KMS-11 (cell line): ENCODE measurements around the gene ZNF740.

Experiments used
- H2AFZ ChIP-seq: fragments of 200-600 bp; sonication (generic); 2 replicates; pipeline ENCODE4 v1.6.1; 2016; ENCODE audit warnings: antibody characterized with exemption, mixed run types, low read depth
- H3K27ac ChIP-seq: fragments of 200-600 bp; sonication (generic); 2 replicates; pipeline ENCODE4 v1.6.1; 2016; ENCODE audit warnings: mild to moderate bottlenecking, mixed run types
- H3K27me3 ChIP-seq: fragments of 200-600 bp; sonication (generic); 2 replicates; pipeline ENCODE4 v1.6.1; 2017; ENCODE audit warnings: mild to moderate bottlenecking, low read depth, mixed run types, moderate library complexity; ENCODE audit not compliant: insufficient read depth
- H3K36me3 ChIP-seq: fragments of 200-600 bp; sonication (generic); 2 replicates; pipeline ENCODE4 v1.6.1; 2017; ENCODE audit warnings: mild to moderate bottlenecking, mixed run types; ENCODE audit not compliant: insufficient read depth
- H3K4me1 ChIP-seq: fragments of 200-600 bp; sonication (generic); 2 replicates; pipeline ENCODE4 v1.6.1; 2016; ENCODE audit warnings: mild to moderate bottlenecking, low read depth, mixed run types; ENCODE audit not compliant: poor library complexity, severe bottlenecking
- H3K4me2 ChIP-seq: fragments of 200-600 bp; sonication (generic); 2 replicates; pipeline ENCODE4 v1.7.0; 2016; ENCODE audit warnings: mild to moderate bottlenecking, mixed run types
- H3K4me3 ChIP-seq: fragments of 200-600 bp; sonication (generic); IDR thresholded peaks from 2 replicates; pipeline ENCODE4 v1.6.1; 2017; ENCODE audit warnings: low read depth, low read length, mixed read lengths; ENCODE audit not compliant: insufficient read depth
- H3K79me2 ChIP-seq: fragments of 200-600 bp; sonication (generic); 2 replicates; pipeline ENCODE4 v1.6.1; 2016; ENCODE audit warnings: low read depth, mixed run types; ENCODE audit not compliant: insufficient read depth
- H3K9ac ChIP-seq: fragments of 200-600 bp; sonication (generic); 2 replicates; pipeline ENCODE4 v1.6.1; 2016; ENCODE audit warnings: mild to moderate bottlenecking, mixed run types
- H4K20me1 ChIP-seq: fragments of 200-600 bp; sonication (generic); 2 replicates; pipeline ENCODE4 v1.6.1; 2016; ENCODE audit warnings: mild to moderate bottlenecking, mixed run types; ENCODE audit not compliant: insufficient read depth
- TF ChIP-seq, protein P1 (sequence below): fragments of 200-600 bp; sonication (generic); conservative IDR thresholded peaks from 2 replicates; pipeline ENCODE4 v1.6.1; 2017; ENCODE audit warnings: low read depth, mild to moderate bottlenecking, antibody characterized with exemption, low read length, moderate library complexity, mixed read lengths

ZNF740 gene

DNA sequence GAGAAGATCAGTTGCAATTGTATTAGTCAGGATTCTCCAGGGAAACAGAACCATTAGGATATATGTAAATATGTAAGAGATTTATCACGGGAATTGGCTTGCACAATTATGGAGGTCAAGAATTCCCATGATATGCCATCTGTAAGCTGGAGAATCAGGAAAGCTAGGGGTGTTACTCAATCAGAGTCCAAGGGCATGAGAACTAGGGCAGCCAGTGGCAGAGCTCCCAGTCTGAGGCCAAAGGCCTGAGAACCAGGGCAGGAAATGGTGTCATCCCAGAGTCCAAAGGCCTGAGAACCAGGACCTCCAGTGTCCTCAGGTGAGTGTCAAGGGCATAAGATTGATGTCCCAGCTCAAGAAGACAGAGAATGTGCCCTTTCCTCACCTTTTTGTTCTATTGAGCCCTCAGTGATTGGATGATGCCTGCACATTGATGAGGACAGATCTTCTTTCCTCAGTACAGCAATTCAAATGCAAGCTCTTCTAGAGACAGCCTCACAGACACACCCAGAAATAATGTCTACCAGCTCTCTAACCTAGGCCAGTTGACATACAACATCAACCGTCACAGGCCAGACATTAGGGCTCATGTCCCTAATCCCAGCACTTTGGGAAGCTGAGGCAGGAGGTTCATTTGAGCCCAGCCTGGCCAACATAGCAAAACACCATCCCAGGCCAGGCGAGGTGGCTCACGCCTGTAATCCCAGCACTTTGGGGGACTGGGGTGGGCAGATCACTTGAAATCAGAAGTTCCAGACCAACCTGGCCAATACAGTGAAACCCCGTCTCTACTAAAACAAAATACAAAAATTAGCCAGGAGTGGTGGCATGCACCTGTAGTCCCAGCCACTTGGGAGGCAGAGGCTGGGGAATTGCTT is 34.9 kb upstream of the ZNF740 start:
- H3K27me3 ChIP-seq: no peaks in the 10 kb centered on the region
- no peaks in the 10 kb centered on the region for H3K79me2 ChIP-seq
- H2AFZ ChIP-seq: no peak overlapping the region
- TF ChIP-seq, protein P1, sequence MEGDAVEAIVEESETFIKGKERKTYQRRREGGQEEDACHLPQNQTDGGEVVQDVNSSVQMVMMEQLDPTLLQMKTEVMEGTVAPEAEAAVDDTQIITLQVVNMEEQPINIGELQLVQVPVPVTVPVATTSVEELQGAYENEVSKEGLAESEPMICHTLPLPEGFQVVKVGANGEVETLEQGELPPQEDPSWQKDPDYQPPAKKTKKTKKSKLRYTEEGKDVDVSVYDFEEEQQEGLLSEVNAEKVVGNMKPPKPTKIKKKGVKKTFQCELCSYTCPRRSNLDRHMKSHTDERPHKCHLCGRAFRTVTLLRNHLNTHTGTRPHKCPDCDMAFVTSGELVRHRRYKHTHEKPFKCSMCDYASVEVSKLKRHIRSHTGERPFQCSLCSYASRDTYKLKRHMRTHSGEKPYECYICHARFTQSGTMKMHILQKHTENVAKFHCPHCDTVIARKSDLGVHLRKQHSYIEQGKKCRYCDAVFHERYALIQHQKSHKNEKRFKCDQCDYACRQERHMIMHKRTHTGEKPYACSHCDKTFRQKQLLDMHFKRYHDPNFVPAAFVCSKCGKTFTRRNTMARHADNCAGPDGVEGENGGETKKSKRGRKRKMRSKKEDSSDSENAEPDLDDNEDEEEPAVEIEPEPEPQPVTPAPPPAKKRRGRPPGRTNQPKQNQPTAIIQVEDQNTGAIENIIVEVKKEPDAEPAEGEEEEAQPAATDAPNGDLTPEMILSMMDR: no peak
- no peak overlapping the region for H3K4me2 ChIP-seq
- H3K36me3 ChIP-seq: no peaks in the 10 kb centered on the region
- no peaks in the 10 kb centered on the region for H3K4me1 ChIP-seq
- no peak overlapping the region for H3K9ac ChIP-seq
- H3K27ac ChIP-seq: no peak overlapping the region
- no peak overlapping the region for H3K4me3 ChIP-seq
- no peaks in the 10 kb centered on the region for H4K20me1 ChIP-seq

DNA sequence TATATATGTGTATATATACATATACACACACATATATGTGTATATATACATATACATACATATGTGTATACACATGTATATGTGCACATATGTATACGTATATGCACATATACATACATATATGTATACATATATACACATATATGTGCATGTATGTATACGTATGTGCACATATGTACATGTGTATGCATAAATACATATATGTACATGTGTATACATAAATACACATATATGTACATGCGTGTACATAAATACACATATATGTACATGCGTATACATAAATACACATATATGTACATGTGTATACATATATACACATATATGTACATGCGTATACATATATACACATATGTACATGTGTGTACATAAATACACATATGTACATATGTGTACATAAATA is 33.3 kb upstream of the ZNF740 start:
- no peak overlapping the region for H3K4me3 ChIP-seq
- H3K27me3 ChIP-seq: no peaks in the 10 kb centered on the region
- no peaks in the 10 kb centered on the region for H4K20me1 ChIP-seq
- TF ChIP-seq, protein P1: no peak
- no peak overlapping the region for H3K27ac ChIP-seq
- H2AFZ ChIP-seq: no peak overlapping the region
- H3K36me3 ChIP-seq: no peaks in the 10 kb centered on the region
- no peak overlapping the region for H3K9ac ChIP-seq
- no peak overlapping the region for H3K4me2 ChIP-seq
- H3K79me2 ChIP-seq: no peaks in the 10 kb centered on the region
- H3K4me1 ChIP-seq: no peaks in the 10 kb centered on the region

DNA sequence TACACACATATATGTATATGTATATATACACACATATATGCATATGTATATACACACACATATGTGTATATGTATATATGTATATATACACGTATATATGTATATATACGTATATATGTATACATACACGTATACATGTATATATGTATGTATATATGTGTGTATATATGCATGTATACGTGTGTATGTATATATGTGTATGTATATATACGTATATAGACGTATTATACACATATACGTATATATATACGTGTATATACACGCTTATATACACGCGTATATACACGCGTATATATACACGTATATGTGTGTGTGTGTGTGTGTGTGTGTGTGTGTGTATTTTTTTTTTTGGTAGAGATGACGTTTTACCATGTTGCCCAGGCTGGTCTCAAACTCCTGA is 32.9 kb upstream of the ZNF740 start:
- no peak overlapping the region for H3K27ac ChIP-seq
- no peak overlapping the region for H3K4me3 ChIP-seq
- H3K36me3 ChIP-seq: no peaks in the 10 kb centered on the region
- TF ChIP-seq, protein P1: no peak
- no peaks in the 10 kb centered on the region for H4K20me1 ChIP-seq
- H3K9ac ChIP-seq: no peak overlapping the region
- no peaks in the 10 kb centered on the region for H3K4me1 ChIP-seq
- H3K4me2 ChIP-seq: no peak overlapping the region
- H3K79me2 ChIP-seq: no peaks in the 10 kb centered on the region
- no peaks in the 10 kb centered on the region for H3K27me3 ChIP-seq
- H2AFZ ChIP-seq: no peak overlapping the region

DNA sequence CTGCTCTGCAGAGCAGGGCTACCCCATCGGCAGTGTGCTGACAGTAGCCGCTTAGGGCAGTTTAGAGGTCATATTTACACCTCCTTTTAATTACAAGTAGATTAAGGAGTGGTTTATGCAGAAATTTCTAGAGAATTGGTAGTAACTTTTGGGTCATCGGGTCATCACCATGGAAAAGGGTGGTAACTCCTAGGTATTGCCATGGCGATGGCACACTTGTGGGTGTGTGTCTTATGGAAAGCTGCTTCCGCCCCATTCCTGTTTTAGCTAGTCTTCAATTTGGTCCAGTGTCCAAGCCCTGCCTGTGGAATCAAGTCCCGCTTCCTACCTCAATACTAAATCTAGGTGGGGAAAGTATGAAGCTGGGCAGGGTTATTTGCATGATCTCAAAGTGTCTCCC is 29.5 kb upstream of the ZNF740 start:
- H3K9ac ChIP-seq: no peak overlapping the region
- H3K36me3 ChIP-seq: no peaks in the 10 kb centered on the region
- H3K4me3 ChIP-seq: no peak overlapping the region
- no peak overlapping the region for H3K27ac ChIP-seq
- TF ChIP-seq, protein P1: no peak
- H2AFZ ChIP-seq: no peak overlapping the region
- no peaks in the 10 kb centered on the region for H4K20me1 ChIP-seq
- no peaks in the 10 kb centered on the region for H3K79me2 ChIP-seq
- H3K4me1 ChIP-seq: peaks cover under 1% of the 10 kb centered on the region
- H3K4me2 ChIP-seq: no peak overlapping the region
- no peaks in the 10 kb centered on the region for H3K27me3 ChIP-seq
